SW 1271 (cell line): ENCODE measurements around the gene E2F6.
"Not testable (repeated sequence)": the region's sequence is repeated elsewhere in the genome, so short reads cannot be mapped to it uniquely, and the experiment has no call there.

Source experiments
- DNase-seq, 2 experiments: peaks; one replicate each; lab custom pipeline; 2025; lab: John Stamatoyannopoulos, UW

The E2F6 gene

DNA sequence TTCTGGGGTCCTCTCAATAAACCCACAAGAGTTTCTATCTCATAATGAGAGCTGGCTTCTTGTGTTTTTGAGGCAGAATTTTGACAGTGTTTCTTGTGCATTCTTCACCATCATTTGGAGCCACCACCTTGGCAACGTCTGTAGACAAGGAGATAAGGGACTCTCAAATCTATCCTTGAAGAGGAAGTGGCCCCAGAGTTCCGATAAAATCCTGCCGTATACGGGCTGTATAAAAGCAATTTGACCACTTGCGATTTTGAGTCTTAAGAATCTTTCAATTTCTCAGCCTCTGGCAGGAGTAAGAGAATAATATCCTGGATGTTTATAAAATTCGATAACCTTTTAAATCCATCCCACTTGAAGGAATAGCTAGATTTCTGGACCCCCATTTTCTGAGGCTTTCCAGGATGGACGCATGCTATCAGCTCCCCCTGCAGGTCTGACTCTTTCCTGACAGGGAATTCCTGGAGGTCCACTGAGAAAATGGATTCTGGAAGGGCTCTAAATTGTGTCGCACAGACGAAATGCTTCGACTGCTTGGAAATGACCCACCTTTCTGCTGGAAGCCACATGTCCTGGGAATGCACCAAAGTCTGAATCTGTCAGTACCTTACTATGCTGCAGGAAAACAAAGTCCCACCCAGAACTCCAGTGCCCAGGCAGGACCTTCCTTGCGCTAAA, 54.1 kb downstream of the E2F6 start:
- DNase-seq = no peak

DNA sequence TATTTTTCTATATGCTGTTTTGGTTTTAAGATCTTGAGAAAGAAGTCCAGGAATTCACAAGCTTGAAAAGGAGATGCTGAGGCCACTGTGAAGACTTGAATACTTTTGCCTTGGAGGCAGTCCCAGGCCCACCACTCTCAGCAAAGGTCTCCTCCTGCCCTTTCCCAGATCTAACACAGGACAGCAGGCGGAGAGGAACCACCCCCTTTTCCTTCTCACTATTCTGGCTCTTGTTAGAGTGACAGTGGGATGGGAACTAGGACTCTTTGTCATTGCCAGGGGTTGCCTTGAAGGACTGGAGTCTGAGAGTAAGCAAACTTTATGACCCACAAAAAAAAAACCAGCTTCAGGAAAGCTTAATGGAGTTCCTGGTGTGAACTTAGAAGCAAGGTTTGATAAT, 54.7 kb downstream of the E2F6 start:
- no peak for DNase-seq

DNA sequence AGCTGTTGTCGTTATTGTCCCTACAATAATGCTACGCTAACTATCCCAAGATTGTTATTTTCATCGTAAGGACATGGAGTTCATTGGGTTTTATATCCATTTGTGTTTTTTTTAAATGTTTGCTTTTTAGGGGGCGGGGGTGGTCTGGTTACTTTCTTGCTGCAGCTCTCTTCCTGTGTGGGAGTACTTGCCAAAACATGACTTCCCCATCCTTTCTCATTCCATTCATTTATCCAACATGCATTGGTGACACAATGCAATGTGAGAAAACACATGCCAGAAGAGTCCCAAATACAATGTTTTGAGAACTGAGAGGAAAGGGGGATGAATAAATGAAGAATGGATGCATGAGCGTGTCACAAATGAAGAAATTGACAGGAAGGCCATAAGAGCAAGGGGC, 55.9 kb downstream of the E2F6 start:
- DNase-seq = no peak

DNA sequence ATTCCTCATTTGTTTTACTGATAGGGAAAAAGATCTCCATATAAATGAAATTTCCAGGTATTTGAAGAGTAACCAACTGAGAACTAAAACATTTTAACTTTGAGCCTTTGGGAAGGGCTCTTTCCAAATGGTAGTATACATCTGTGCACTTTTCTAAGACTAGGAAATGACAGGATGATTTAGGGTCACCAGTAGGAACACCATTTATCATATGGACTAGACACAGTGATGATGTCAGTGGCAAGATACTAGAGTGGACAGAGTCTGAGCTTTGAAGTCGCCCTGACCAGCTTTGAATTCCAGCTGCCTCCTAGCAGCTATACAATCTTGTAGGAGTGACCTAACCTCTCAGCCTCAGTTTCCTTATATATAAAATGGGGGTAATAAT, 56.4 kb downstream of the E2F6 start:
- DNase-seq = no peak

DNA sequence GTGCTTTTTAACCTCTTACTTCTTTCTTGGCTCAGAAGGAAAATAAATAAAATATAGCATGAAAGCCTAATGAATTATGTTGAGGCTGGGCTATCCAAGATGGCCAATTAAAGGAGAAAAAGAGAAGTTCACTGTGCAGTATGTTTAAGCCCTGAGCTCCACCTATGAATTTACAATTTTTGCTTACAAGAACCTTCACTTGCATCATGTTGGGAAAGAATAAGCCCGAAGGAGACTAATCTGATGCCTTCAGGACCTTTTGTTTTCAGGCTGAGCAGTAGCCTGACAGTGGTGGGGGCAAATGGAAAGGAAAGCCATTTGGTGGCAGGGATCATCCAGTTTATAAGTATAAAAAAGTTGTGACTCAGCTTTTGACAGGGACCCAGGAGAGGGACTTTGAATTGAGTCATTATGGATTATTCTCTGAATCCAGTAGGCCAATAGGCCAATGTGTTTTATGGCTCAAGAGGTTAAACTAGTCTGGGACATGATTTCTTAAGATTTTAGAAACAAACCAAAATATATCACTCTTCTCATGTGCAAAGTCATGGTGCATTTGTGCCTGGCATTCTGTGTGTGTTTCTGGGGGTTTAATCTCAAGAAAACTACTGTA, 56.9 kb downstream of the E2F6 start:
- no peak for DNase-seq

DNA sequence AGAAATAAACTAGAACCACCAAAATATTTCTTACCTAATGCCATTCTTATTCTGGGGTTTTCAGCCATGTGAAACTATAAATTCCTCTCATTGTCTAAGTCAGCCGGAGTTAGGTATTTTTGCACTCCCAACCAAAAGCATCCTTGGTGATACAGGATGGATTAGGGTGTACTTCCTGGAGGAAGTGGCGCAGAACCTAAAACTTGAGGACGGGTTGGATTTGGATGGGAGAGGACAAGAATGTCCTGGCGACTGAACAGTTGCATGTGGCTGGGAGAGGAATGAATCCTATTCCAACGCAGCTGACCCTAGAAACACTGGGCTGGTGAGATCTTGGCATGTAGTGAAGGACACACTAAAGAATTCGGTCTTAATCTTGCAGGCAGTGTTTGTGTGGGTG, 58.5 kb downstream of the E2F6 start:
- DNase-seq = no peak

DNA sequence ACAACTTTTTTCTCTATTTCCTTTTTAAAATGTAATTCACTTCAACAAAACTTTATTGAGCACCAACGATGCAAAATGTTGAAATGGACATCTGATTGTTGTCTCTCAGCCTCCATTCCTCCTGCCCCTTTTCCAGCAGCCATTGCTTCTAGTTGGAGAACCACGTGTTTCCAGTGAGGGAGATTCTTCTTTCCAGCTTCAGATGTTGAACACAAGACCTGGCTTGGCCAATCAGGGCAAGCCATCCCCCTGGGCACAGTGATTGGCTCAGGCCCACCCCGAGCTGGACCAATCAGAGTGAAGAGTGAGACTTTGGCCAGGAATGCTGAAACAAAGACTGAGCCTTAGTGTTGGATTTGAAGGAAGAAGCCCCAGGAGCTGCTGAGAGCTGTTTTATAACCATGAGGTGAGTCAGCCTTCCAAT, 59.0 kb downstream of the E2F6 start:
- DNase-seq = no peak

DNA sequence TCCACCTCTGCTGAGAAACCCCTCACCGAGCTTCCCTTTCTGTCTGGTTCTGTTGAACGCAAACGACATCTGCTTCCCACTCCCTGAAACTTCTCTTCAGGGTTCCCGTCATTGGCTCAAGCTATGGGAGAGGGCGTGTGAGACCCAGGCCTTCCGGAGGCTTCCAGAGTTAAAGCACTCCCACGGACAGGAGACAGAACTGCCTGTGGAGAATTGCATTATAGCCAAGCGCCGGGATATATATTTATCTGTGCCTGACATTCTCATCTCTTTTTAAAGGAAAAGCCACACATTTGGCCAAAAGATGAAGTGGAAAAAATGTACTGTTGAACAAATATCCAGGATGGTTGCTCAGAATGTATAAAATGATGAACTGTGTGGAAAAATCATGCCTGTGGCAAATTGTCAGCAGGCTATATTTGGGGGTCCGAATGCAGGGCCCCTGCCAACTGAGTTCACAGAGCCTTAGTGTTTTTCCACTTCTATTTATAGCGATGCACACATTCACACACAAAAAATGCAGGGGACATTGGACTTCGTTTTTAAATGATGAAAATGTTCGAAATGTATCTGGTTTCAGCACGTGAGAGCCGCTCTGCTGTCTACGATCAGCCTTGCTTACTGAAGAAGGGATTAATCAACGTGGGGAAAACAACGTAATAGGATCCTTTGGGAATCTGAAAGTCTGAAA, 59.5 kb downstream of the E2F6 start:
- DNase-seq = no peak

DNA sequence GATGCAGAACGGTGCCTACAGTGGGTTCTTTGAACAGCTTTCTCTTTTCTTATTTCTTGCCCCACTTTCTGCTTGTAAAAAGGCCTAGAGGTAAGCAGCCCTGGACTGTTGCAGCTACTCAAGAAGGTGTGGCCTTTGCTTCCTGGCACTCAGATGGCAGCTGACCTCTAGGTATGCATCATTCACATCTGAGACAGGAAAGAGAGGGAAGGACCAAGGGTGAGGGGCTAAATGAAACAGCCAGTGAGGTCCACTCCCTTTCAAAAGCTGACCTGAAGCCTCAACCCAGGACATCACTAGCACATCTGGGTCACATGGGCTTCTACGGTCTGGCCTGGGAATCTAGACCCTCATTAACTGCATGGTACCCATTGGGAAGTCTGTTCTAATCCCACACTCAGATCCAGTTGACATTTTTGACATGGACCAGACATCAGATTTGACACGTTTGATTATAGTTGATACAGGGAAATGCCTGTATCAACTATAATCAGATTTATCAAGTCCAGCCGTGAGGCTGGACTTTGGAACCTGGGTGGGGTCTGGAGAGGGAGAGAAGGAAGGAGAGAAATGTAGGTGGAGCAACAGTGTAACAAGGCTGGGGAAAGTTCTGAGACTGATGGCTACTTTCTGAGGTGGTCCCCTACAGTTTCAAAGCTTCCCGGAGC, 60.2 kb downstream of the E2F6 start:
- no peak for DNase-seq

DNA sequence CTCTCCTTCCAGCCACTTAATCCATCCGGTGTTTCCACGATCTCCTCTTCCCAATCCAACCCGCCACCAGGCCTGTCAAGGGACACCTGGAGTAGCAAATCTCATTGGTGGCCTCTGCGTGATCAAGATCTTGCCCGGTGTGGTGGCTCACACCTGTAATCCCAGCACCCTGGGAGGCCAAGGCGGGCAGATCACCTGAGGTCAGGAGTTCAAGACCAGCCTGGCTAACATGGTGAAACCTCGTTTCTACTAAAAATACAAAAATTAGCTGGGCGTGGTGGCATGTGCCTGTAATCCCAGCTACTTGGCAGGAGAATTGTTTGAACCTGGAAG, 60.9 kb downstream of the E2F6 start:
- not testable (repeated sequence) for DNase-seq

DNA sequence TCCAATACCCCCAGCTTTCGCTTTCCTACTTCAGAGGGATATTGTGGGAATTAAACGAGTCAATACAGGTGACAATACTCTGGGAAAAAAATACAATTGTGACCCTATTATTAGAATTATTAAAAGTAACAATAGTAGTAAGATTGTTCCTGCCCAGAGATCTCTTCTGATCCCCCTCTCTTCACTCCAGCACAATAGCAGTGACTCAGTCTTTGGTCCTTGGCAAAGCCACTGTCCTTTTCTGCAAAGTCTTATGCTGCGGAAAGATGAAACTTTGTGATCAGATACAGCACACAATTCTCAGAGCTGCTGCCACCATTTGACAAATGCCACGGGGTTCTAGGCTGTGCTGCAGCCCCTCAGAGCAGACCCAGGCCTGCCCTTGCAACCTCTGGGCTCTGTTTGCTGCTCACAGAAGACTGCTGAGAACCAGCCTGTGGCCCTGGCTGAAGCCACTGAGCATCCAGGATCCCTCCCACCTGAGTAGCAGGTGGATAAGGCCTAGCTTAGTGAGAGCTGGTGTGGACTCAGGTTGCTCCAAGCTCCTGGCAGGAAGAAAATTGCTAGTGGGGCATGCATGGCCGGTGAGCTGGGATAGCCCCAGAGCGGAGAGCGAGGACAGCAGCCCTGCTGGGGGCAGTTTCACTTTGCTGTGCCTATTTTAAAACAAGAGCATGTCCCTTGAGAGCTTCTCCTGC, 61.4 kb downstream of the E2F6 start:
- DNase-seq = no peak

DNA sequence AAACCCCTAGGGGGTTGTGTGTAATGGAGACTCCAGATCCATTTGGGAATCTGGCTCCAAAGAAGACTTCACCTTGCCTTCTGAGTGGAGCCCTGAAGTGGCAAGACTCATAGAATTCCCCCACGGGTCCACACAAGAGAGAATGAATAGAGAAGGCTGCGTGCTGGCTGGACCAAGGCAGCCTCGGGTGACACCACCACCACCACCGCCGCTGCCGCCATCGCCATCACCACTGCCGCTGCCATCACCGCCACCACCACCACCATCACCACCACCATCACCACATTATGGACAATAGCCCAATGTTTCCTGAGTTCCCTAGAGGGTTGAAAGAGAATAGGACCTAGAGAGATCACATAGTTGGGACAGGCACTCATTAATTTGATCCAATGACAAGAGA, 63.5 kb downstream of the E2F6 start:
- DNase-seq = no peak

DNA sequence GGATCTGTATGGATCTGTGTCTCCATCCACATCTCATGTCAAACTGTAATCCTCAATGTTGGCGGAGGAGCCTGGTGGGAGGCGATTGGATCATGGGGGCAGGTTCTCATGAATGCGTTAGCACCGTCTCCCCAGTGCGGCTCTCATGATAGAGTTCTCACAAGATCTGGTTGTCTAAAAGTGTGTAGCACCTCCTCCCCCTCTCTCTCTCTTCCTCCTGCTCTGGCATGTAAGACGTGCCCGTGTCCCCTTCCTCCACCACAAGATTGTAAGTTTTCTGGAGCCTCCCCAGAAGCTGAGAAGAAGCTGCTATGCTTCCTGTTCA, 66.6 kb downstream of the E2F6 start:
- no peak for DNase-seq

DNA sequence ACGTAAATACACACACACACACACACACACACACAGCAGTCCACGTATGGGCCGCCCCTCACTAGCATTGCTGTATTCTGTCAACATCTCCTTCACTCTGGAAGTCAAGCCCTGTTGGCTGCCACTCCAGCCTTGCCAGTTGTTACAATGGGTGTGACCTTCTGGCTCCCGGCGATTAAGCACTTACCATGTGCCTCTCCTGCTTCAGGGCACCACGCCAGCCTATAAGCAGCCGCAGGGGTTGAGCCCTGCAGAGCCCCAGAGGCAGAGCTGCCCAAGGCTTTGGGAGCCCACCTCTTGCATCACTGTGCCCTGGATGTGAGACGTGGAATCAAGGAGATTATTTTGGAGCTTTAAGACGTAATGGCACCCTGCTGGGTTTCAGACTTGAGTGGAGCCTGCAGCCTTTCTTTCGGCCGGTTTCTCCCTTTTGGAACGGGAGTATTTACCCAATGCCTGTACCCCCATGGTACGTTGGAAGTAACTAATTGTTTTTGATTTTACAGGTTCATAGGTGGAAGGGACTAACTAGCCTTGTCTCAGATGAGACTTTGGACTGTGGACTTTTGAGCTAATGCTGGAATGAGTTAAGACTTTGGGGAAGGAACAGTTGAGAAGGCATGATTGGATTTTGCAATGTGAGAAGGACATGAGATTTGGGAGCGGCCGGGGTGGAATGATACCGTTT, 67.1 kb downstream of the E2F6 start:
- no peak for DNase-seq

DNA sequence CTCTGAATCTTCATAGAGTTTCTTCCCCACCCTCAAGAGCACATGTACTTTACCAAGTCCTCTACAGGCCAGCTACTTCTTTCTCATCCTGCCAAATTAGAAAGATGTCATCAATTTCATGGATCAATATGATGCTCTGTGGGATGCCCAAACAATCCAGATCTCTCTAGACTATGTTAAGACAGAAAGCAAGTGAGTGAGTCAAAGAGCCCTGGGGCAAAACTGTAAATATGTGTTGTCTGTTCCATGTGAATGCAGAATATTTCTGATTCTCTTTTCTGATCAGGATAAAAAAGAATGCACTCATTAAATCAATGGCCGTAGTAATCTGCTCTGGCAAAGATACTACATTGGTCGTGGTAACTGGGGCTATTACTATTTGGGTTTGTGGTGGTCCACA, 68.4 kb downstream of the E2F6 start:
- DNase-seq = no peak

DNA sequence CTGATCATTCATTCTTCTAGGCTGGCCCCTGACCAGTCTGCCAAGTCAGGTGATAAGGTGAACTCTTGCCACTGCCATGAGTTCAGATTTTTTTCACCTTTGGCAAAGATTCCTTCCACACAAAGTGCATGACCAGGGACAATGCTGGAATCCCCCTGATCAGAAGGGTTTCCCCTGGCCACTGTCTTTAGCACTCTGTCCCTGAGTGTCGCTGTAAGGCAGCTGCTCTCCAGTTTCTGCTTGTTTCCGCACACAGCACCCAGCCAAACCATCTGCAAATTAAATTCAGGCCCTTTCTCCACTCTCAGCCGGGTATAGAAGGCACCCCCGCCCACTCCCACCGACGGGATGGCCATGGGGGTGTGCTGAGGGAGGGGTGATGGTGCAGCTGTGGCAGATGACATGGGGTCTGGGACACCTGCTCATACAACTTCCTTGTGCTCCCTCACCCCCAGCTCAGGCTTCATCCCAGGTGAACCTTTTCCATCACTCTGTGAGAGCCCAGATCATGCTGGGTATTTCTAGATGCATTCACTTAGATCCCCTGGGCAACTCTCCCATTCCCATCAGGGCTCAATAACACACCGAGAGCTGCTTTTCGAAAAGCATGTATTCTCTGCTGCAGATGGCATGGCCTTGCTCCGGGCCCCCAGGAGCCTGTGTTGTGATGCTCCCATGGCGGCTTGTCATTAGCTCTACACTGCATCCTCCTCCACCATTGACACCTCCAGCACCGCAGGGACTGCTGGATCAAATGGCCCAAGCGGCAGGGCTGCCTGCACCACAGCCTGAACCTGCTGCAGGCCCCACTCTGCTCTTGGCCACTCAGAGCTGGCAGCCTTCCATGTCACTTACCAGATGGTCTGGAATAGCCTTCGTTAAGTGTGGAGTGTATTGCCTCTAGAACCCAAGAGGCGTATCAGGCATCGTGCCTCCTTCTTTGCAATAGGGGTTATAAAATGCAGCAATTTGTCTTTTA, 69.2 kb downstream of the E2F6 start:
- no peak for DNase-seq

DNA sequence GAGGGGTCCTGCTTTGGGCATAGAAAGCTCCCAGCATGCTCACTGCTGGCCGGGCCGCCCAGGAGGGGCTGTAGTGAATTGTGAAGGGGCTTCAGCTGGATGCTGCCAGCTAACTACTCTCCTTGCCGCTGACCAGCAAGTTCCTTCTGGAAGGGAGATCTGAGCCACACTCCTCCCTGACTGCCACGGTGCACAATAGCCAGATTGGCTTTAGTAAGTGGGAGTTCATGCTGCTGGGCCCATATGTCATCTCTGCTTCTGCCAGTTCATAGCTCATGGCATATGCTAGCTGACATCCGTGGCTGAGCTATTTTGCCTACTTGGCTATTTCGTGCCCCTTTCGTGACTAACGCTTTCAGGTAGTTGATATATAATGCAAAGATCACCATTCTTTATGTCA, 69.9 kb downstream of the E2F6 start:
- no peak for DNase-seq

DNA sequence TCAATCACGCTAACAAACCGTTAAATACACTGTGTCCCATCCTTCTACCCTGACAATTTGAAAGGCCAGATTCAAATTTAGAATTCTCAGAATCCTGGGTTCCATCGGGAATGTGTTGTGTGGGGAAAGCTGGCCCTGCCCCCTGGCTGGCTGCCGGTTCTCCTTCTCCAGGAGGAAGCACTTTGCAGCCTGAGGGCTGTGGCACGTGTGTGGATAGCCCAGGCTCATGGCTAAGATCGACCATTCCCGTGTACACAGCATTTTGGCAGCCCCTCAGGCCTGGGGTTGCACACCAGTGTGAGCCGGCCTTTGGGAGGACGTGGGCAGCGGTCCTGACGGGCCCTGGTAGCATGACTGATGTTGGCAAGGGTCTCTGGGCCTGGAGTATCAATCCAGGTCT, 70.6 kb downstream of the E2F6 start:
- DNase-seq = no peak
